Spleen (tissue), 7 donors: ENCODE data around the gene SANBR.

ENCODE experiments used
- CTCF ChIP-seq, 11 experiments: fragments of 200-600 bp in 7 of 11; fragments of 450-650 bp in 4 of 11; sonication (generic) in 4 of 11; IDR thresholded peaks in 8 of 11; conservative IDR thresholded peaks in 3 of 11; 1 replicate in 7 of 11; 2 replicates in 4 of 11; pipeline versions ENCODE4 v1.4.0 to v1.8.0; 2016 to 2021; ENCODE audit warnings: antibody characterized with exemption in 11 of 11, inconsistent platforms in 4 of 11, mild to moderate bottlenecking in 1 of 11
- POLR2A ChIP-seq, 3 donors: fragments of 450-650 bp; IDR thresholded peaks; one replicate each; pipeline ENCODE4 v1.5.1; 2017; ENCODE audit warnings: antibody characterized with exemption in 3 of 3, mild to moderate bottlenecking in 1 of 3
- POLR2AphosphoS5 ChIP-seq, 3 donors: sonication (generic); formaldehyde crosslinking; IDR thresholded peaks; one replicate each; pipeline ENCODE4 v1.5.1; 2017; ENCODE audit warnings: antibody characterized with exemption in 3 of 3
- donor health status: DM: no; HTN: no; CAD: no; lungs with moderate emphysema.
- donor health status: DM: no; HTN: no; CAD: no.
- donor health status: DM: no; HTN: no; CAD: no.

- no peak for TF ChIP-seq CTCF (IDR thresholded peaks at IDR 0.05 in 8 of 11, conservative IDR thresholded peaks at IDR 0.05 in 3 of 11)
- no peak for TF ChIP-seq POLR2A (IDR thresholded peaks at IDR 0.05)
- no peak for TF ChIP-seq POLR2AphosphoS5 (IDR thresholded peaks at IDR 0.05)
Measured at GRCh38 chr2:61074100-61074499, 8.4 kb downstream of the SANBR start.
